ENCODE measurements around the gene KLHDC7A.
"Not testable (repeated sequence)": the region's sequence is repeated elsewhere in the genome, so short reads cannot be mapped to it uniquely, and the experiment has no call there.

Gene KLHDC7A

GRCh38 chr1:18480315-18481189, at the start of gene KLHDC7A:
TSS of gene KLHDC7A (plus strand) at chr1:18480930. CDS start at chr1:18480982, 52 bp downstream.
- DNase-seq, result no peak

GRCh38 chr1:18434041-18434440, 46.7 kb upstream of the KLHDC7A start:
- DNase-seq, result no peak

- DNase-seq, result no peak
These were observed 40.1 kb upstream of the KLHDC7A start for GRCh38 chr1:18440385-18441226.

- no peak for DNase-seq
These were observed 36.9 kb upstream of the KLHDC7A start for GRCh38 chr1:18443587-18444520.

- no peak for DNase-seq
These were observed 36.2 kb upstream of the KLHDC7A start for GRCh38 chr1:18444563-18444962.

- no peak for DNase-seq
These were observed 34.0 kb upstream of the KLHDC7A start for GRCh38 chr1:18446751-18447150.

- DNase-seq, result no peak
These were observed 33.1 kb upstream of the KLHDC7A start for GRCh38 chr1:18447509-18448220.

- DNase-seq, result no peak
These were observed 31.8 kb upstream of the KLHDC7A start for GRCh38 chr1:18448889-18449288.

- no peak for DNase-seq
These were observed 28.2 kb upstream of the KLHDC7A start for GRCh38 chr1:18452550-18452949.

GRCh38 chr1:18458133-18459092, 22.3 kb upstream of the KLHDC7A start:
- no peak for DNase-seq

GRCh38 chr1:18461656-18462055, 19.1 kb upstream of the KLHDC7A start:
- DNase-seq, result no peak

- not testable (repeated sequence) for DNase-seq
These were observed 18.2 kb upstream of the KLHDC7A start for GRCh38 chr1:18462517-18462916.

GRCh38 chr1:18463063-18463462, 17.7 kb upstream of the KLHDC7A start:
- DNase-seq, result no peak

GRCh38 chr1:18463984-18464664, 16.6 kb upstream of the KLHDC7A start:
- no peak for DNase-seq

GRCh38 chr1:18464665-18465050, 16.1 kb upstream of the KLHDC7A start:
- DNase-seq, result no peak

- no peak for DNase-seq
These were observed 14.1 kb upstream of the KLHDC7A start for GRCh38 chr1:18466676-18467075.

GRCh38 chr1:18468570-18468969, 12.2 kb upstream of the KLHDC7A start:
- DNase-seq, result no peak

GRCh38 chr1:18469514-18469913, 11.2 kb upstream of the KLHDC7A start:
- DNase-seq, result no peak

- no peak for DNase-seq
These were observed 9.9 kb upstream of the KLHDC7A start for GRCh38 chr1:18470671-18471355.
